ENCODE results near the gene OXT.
"Not testable (repeated sequence)": the region's sequence is repeated elsewhere in the genome, so short reads cannot be mapped to it uniquely, and the experiment has no call there.

OXT gene

GRCh38 chr20:3047486-3048419 is 23.7 kb upstream of the OXT start:
- no peak for DNase-seq (ENCODE audit: low read depth)

GRCh38 chr20:3051385-3052019 is 19.9 kb upstream of the OXT start:
- DNase-seq (ENCODE audit: low read depth), result no peak

GRCh38 chr20:3059489-3059888 is 11.9 kb upstream of the OXT start:
- no peak for DNase-seq (ENCODE audit: low read depth)

GRCh38 chr20:3064119-3064518 is 7.3 kb upstream of the OXT start:
- DNase-seq (ENCODE audit: low read depth), result not testable (repeated sequence)

GRCh38 chr20:3067139-3068014 is 4.0 kb upstream of the OXT start:
- DNase-seq (ENCODE audit: low read depth), result no peak

GRCh38 chr20:3068075-3068474 is 3.3 kb upstream of the OXT start:
- DNase-seq (ENCODE audit: low read depth), result no peak

- DNase-seq (ENCODE audit: low read depth), result no peak
These were observed 2.2 kb upstream of the OXT start for GRCh38 chr20:3068986-3069900.

- no peak for DNase-seq (ENCODE audit: low read depth)
These were observed 695 bp upstream of the OXT start for GRCh38 chr20:3070725-3071124.

- DNase-seq (ENCODE audit: low read depth), result no peak
These were observed 182 bp upstream of the OXT start for GRCh38 chr20:3071266-3071609.

- no peak for DNase-seq (ENCODE audit: low read depth)
These were observed 1.3 kb downstream of the OXT start for GRCh38 chr20:3072530-3073250.

- not testable (repeated sequence) for DNase-seq (ENCODE audit: low read depth)
These were observed 1.8 kb downstream of the OXT start for GRCh38 chr20:3073251-3073643.

GRCh38 chr20:3074812-3075211 is 3.4 kb downstream of the OXT start:
- no peak for DNase-seq (ENCODE audit: low read depth)

- DNase-seq (ENCODE audit: low read depth), result not testable (repeated sequence)
These were observed 3.9 kb downstream of the OXT start for GRCh38 chr20:3075315-3075714.

GRCh38 chr20:3077618-3078134 is 6.3 kb downstream of the OXT start:
- DNase-seq (ENCODE audit: low read depth), result peak; percentile 98

- no peak for DNase-seq (ENCODE audit: low read depth)
These were observed 9.5 kb downstream of the OXT start for GRCh38 chr20:3080939-3081388.

GRCh38 chr20:3081641-3082040 is 10.2 kb downstream of the OXT start:
- no peak for DNase-seq (ENCODE audit: low read depth)

- DNase-seq (ENCODE audit: low read depth), result no peak
These were observed 11.0 kb downstream of the OXT start for GRCh38 chr20:3082306-3082951.

GRCh38 chr20:3082955-3083952 is 11.8 kb downstream of the OXT start:
- DNase-seq (ENCODE audit: low read depth), result no peak
